Measurements from ENCODE around the gene ITPR3.
A peak's percentile ranks its signal among the peaks of the same experiment; 100 is the strongest.

GRCh38 chr6:33744001-33744848 is 123.1 kb downstream of the ITPR3 start:
- TF ChIP-seq, protein P1, sequence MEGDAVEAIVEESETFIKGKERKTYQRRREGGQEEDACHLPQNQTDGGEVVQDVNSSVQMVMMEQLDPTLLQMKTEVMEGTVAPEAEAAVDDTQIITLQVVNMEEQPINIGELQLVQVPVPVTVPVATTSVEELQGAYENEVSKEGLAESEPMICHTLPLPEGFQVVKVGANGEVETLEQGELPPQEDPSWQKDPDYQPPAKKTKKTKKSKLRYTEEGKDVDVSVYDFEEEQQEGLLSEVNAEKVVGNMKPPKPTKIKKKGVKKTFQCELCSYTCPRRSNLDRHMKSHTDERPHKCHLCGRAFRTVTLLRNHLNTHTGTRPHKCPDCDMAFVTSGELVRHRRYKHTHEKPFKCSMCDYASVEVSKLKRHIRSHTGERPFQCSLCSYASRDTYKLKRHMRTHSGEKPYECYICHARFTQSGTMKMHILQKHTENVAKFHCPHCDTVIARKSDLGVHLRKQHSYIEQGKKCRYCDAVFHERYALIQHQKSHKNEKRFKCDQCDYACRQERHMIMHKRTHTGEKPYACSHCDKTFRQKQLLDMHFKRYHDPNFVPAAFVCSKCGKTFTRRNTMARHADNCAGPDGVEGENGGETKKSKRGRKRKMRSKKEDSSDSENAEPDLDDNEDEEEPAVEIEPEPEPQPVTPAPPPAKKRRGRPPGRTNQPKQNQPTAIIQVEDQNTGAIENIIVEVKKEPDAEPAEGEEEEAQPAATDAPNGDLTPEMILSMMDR (IDR thresholded peaks at IDR 0.05): peak; percentile 71 to 91 (median 84)
- no peak for TF ChIP-seq POLR2A (IDR thresholded peaks at IDR 0.05)

Data from Peyer's patch (tissue), 4 donors.